Liver (tissue), 9 donors: ENCODE results near the gene DYRK1A. TPM values are rescaled to one million over a fixed set of nuclear protein-coding genes. Genes with fewer than 3 reads are reported as not detected.
"Not testable (repeated sequence)": the region's sequence is repeated elsewhere in the genome, so short reads cannot be mapped to it uniquely, and the experiment has no call there.

Source experiments
- DNase-seq: peaks from one replicate; pipeline ENCODE4 v3.0.0-alpha.2; 2017; ENCODE audit warnings: low spot score
- H3K27ac ChIP-seq, 2 donors: one replicate each; pipeline ENCODE4 v1.7.0; 2013; ENCODE audit warnings: inconsistent platforms in 2 of 2, low read length in 2 of 2, control low read depth in 1 of 2, low read depth in 1 of 2, mild to moderate bottlenecking in 1 of 2
- H3K27me3 ChIP-seq, 4 donors: one replicate each; pipeline versions ENCODE4 v1.6.1 to v1.7.0; 2013; ENCODE audit warnings: low read length in 3 of 4, inconsistent platforms in 1 of 4, mild to moderate bottlenecking in 1 of 4, moderate library complexity in 1 of 4; ENCODE audit not compliant: control insufficient read depth in 4 of 4, insufficient read depth in 4 of 4
- H3K36me3 ChIP-seq, 4 donors: one replicate each; pipeline versions ENCODE4 v1.6.1 to v1.7.0; 2013; ENCODE audit warnings: low read length in 3 of 4, mild to moderate bottlenecking in 3 of 4, low read depth in 1 of 4, moderate library complexity in 1 of 4; ENCODE audit not compliant: control insufficient read depth in 4 of 4, insufficient read depth in 3 of 4
- H3K4me1 ChIP-seq, 4 donors: one replicate each; pipeline versions ENCODE4 v1.6.1 to v1.7.0; 2013; ENCODE audit warnings: low read length in 3 of 4, mild to moderate bottlenecking in 3 of 4, moderate library complexity in 1 of 4; ENCODE audit not compliant: control insufficient read depth in 4 of 4, insufficient read depth in 4 of 4
- H3K4me3 ChIP-seq, 3 donors: one replicate each; pipeline versions ENCODE4 v1.6.1 to v1.7.0; 2013; ENCODE audit warnings: low read length in 3 of 3, control low read depth in 1 of 3, low read depth in 1 of 3, mild to moderate bottlenecking in 1 of 3
- H3K9ac ChIP-seq, 2 donors: one replicate each; pipeline ENCODE4 v1.7.0; 2013; ENCODE audit warnings: low read length in 2 of 2, mild to moderate bottlenecking in 2 of 2, moderate library complexity in 2 of 2, control low read depth in 1 of 2, low read depth in 1 of 2
- H3K9me3 ChIP-seq, 4 donors: one replicate each; pipeline versions ENCODE4 v1.6.1 to v1.7.0; 2013; ENCODE audit warnings: low read length in 3 of 4; ENCODE audit not compliant: control insufficient read depth in 4 of 4
- ATF3 ChIP-seq: IDR thresholded peaks from 2 replicates; pipeline ENCODE4 v1.6.1; 2016; ENCODE audit warnings: antibody characterized with exemption
- EGR1 ChIP-seq, 2 donors: IDR thresholded peaks; 2 replicates each; pipeline ENCODE4 v1.6.1; 2016 to 2018; ENCODE audit warnings: antibody characterized with exemption in 2 of 2, low read depth in 2 of 2
- FOXA1 ChIP-seq: IDR thresholded peaks from 2 replicates; pipeline ENCODE4 v1.6.1; 2016; ENCODE audit warnings: antibody characterized with exemption
- FOXA2 ChIP-seq: IDR thresholded peaks from 2 replicates; pipeline ENCODE4 v1.6.1; 2016; ENCODE audit warnings: antibody characterized with exemption
- GABPA ChIP-seq, 2 donors: IDR thresholded peaks in 1 of 2; conservative IDR thresholded peaks in 1 of 2; 2 replicates each; pipeline ENCODE4 v1.6.1; 2016; ENCODE audit warnings: antibody characterized with exemption in 2 of 2, mild to moderate bottlenecking in 1 of 2, moderate library complexity in 1 of 2
- HNF4A ChIP-seq, 2 donors: conservative IDR thresholded peaks; 2 replicates each; pipeline ENCODE4 v1.6.1; 2016; ENCODE audit warnings: antibody characterized with exemption in 2 of 2, mild to moderate bottlenecking in 2 of 2
- HNF4G ChIP-seq: IDR thresholded peaks from 2 replicates; pipeline ENCODE4 v1.6.1; 2016; ENCODE audit warnings: antibody characterized with exemption
- JUND ChIP-seq, 2 donors: IDR thresholded peaks; 2 replicates each; pipeline ENCODE4 v1.6.1; 2016; ENCODE audit warnings: antibody characterized with exemption in 2 of 2
- MAX ChIP-seq: IDR thresholded peaks from 2 replicates; pipeline ENCODE4 v1.6.1; 2016; ENCODE audit warnings: antibody characterized with exemption
- RAD21 ChIP-seq, 2 donors: IDR thresholded peaks; 2 replicates each; pipeline ENCODE4 v1.6.1; 2016; ENCODE audit warnings: antibody characterized with exemption in 2 of 2, mild to moderate bottlenecking in 2 of 2
- SP1 ChIP-seq: IDR thresholded peaks from 2 replicates; pipeline ENCODE4 v1.6.1; 2018; ENCODE audit warnings: antibody characterized with exemption, mild to moderate bottlenecking
- TAF1 ChIP-seq: conservative IDR thresholded peaks from 2 replicates; pipeline ENCODE4 v1.6.1; 2016; ENCODE audit warnings: antibody characterized with exemption, mild to moderate bottlenecking
- YY1 ChIP-seq: IDR thresholded peaks from 2 replicates; pipeline ENCODE4 v1.6.1; 2016; ENCODE audit warnings: antibody characterized with exemption, mild to moderate bottlenecking
- ZBTB33 ChIP-seq: IDR thresholded peaks from 2 replicates; pipeline ENCODE4 v1.6.1; 2016; ENCODE audit warnings: antibody characterized with exemption
- WGBS: extraction: QIAGEN DNeasy Blood & Tissue Kit; methylation state at CpG from one replicate; pipeline ENCODE4 v1.1.7; 2013; 5-methylcytosine and 5-hydroxymethylcytosine counted together
- polyA plus RNA-seq, 2 donors: library from polyadenylated mRNA; stranded (reverse) in 1 of 2; unstranded in 1 of 2; fragments of 200-250 nt in 1 of 2; fragments of >200 nt in 1 of 2; fragmentation: Nextera tagmentation in 1 of 2; extraction: Ambion mirVana in 1 of 2; gene quantifications; one replicate each; pipeline versions ENCODE4 v1.2.1 to v1.2.3, GENCODE V29; 2013 to 2015
- total RNA-seq, 2 donors: library from RNA; depleted of rRNA; stranded (reverse); fragments of >200 nt; gene quantifications; one replicate each; pipeline ENCODE4 v1.2.3, GENCODE V29; 2014
- donor health status: healthy.
- donor health status: healthy.
- donor health status: healthy.
- donor health status: healthy.
- donor health status: healthy.

DYRK1A gene
- total and polyA plus RNA-seq, 4 donors = 5.1 to 58.3 (median 22.9) TPM

- no peak for DNase-seq
- no peaks in the 10 kb centered on the region for H3K9me3 ChIP-seq
- no peaks in the 10 kb centered on the region for H3K36me3 ChIP-seq
- H3K9ac ChIP-seq = no peak overlapping the region
- 71% methylated on average over 2 of the region's 2 CpGs for WGBS
- no peak overlapping the region for H3K4me3 ChIP-seq
- no peaks in the 10 kb centered on the region for H3K27me3 ChIP-seq
- H3K4me1 ChIP-seq = no peaks in the 10 kb centered on the region
- H3K27ac ChIP-seq = no peak overlapping the region
- TF ChIP-seq HNF4G (no peak), FOXA2 (no peak), EGR1 (IDR thresholded peaks at IDR 0.05; ENCODE audit: low read depth in 2 of 2) (no peak), MAX (no peak), SP1 (no peak), JUND (IDR thresholded peaks at IDR 0.05) (no peak), ZBTB33 (no peak), RAD21 (IDR thresholded peaks at IDR 0.05) (no peak), GABPA (IDR thresholded peaks at IDR 0.05 in 1 of 2, conservative IDR thresholded peaks at IDR 0.05 in 1 of 2) (no peak), ATF3 (no peak), TAF1 (no peak), HNF4A (conservative IDR thresholded peaks at IDR 0.05) (no peak), FOXA1 (no peak), YY1 (no peak)
Measured at GRCh38 chr21:37547615-37548200, 181.1 kb downstream of the DYRK1A start.

GRCh38 chr21:37548521-37548981 lies 182.0 kb downstream of the DYRK1A start:
- Histone ChIP-seq H3K9ac (no peak overlapping the region), H3K27me3 (no peaks in the 10 kb centered on the region), H3K9me3 (no peaks in the 10 kb centered on the region), H3K4me3 (no peak overlapping the region), H3K4me1 (no peaks in the 10 kb centered on the region), H3K36me3 (no peaks in the 10 kb centered on the region), H3K27ac (no peak overlapping the region)
- 85% methylated on average over 2 of the region's 2 CpGs for WGBS
- no peak for DNase-seq
- TF ChIP-seq YY1 = no peak

- WGBS = 96% methylated on average over 4 of the region's 4 CpGs
- not testable (repeated sequence) for H3K9ac ChIP-seq, DNase-seq
Measured at GRCh38 chr21:37549730-37550129, 183.2 kb downstream of the DYRK1A start.

More at GRCh38 chr21:37549730-37550129, 183.2 kb downstream of the DYRK1A start:
- not testable (repeated sequence) for H3K27me3 ChIP-seq, H3K4me1 ChIP-seq, H3K27ac ChIP-seq, H3K4me3 ChIP-seq, H3K9me3 ChIP-seq, H3K36me3 ChIP-seq
